NCI-H1105 (cell line): Measurements from ENCODE around the gene MOB3B.
"Not testable (repeated sequence)": the region's sequence is repeated elsewhere in the genome, so short reads cannot be mapped to it uniquely, and the experiment has no call there.

Experiments used
- DNase-seq: peaks from one replicate; lab custom pipeline; 2025; lab: John Stamatoyannopoulos, UW

Gene MOB3B

GRCh38 chr9:27473111-27473529 lies 56.5 kb downstream of the MOB3B start:
- no peak for DNase-seq

GRCh38 chr9:27472195-27472594 lies 57.4 kb downstream of the MOB3B start:
- DNase-seq = no peak

GRCh38 chr9:27471789-27472188 lies 57.8 kb downstream of the MOB3B start:
- DNase-seq = no peak

- no peak for DNase-seq
Observed at GRCh38 chr9:27471366-27471765, 58.2 kb downstream of the MOB3B start.

- no peak for DNase-seq
Observed at GRCh38 chr9:27470291-27470856, 59.2 kb downstream of the MOB3B start.

- DNase-seq = no peak
Observed at GRCh38 chr9:27469550-27469949, 60.1 kb downstream of the MOB3B start.

- no peak for DNase-seq
Observed at GRCh38 chr9:27468462-27469110, 61.0 kb downstream of the MOB3B start.

- DNase-seq = no peak
Observed at GRCh38 chr9:27468000-27468399, 61.6 kb downstream of the MOB3B start.

- DNase-seq = no peak
Observed at GRCh38 chr9:27467486-27467885, 62.1 kb downstream of the MOB3B start.

GRCh38 chr9:27466516-27466915 lies 63.1 kb downstream of the MOB3B start:
- DNase-seq = not testable (repeated sequence)

- not testable (repeated sequence) for DNase-seq
Observed at GRCh38 chr9:27464950-27465349, 64.7 kb downstream of the MOB3B start.

GRCh38 chr9:27462846-27463245 lies 66.8 kb downstream of the MOB3B start:
- no peak for DNase-seq

- DNase-seq = no peak
Observed at GRCh38 chr9:27462434-27462833, 67.2 kb downstream of the MOB3B start.

- no peak for DNase-seq
Observed at GRCh38 chr9:27460226-27461023, 69.2 kb downstream of the MOB3B start.

- no peak for DNase-seq
Observed at GRCh38 chr9:27457445-27457844, 72.2 kb downstream of the MOB3B start.

- DNase-seq = no peak
Observed at GRCh38 chr9:27453860-27454553, 75.6 kb downstream of the MOB3B start.

GRCh38 chr9:27451207-27451797 lies 78.3 kb downstream of the MOB3B start:
- DNase-seq = no peak

GRCh38 chr9:27450752-27451151 lies 78.9 kb downstream of the MOB3B start:
- no peak for DNase-seq

- not testable (repeated sequence) for DNase-seq
Observed at GRCh38 chr9:27448356-27448755, 81.3 kb downstream of the MOB3B start.

GRCh38 chr9:27447031-27447683 lies 82.5 kb downstream of the MOB3B start:
- DNase-seq = no peak

GRCh38 chr9:27445688-27446087 lies 83.9 kb downstream of the MOB3B start:
- DNase-seq = no peak
